Stimulated activated naive CD8-positive, alpha-beta T cell treated with anti-CD3 and anti-CD28 coated beads, Interleukin-15, Interleukin-2, amounts not matched to agents 100 ng/mL and 50 ng/mL, for 24 hours (primary cell): ENCODE data around the gene SIK1.
"Not testable (repeated sequence)": the region's sequence is repeated elsewhere in the genome, so short reads cannot be mapped to it uniquely, and the experiment has no call there.

Experiments
- H3K27ac Mint-ChIP-seq: one replicate; pipeline ENCODE4 v1.8.0; 2021; ENCODE audit warnings: mild to moderate bottlenecking, mixed read lengths
- H3K27me3 Mint-ChIP-seq: one replicate; pipeline ENCODE4 v1.8.0; 2021; ENCODE audit warnings: mixed read lengths
- H3K36me3 Mint-ChIP-seq: one replicate; pipeline ENCODE4 v1.8.0; 2021; ENCODE audit warnings: low read depth, mixed read lengths
- H3K4me1 Mint-ChIP-seq: one replicate; pipeline ENCODE4 v1.8.0; 2021; ENCODE audit warnings: low read depth, mixed read lengths
- H3K4me3 Mint-ChIP-seq: one replicate; pipeline ENCODE4 v1.8.0; 2021; ENCODE audit warnings: mild to moderate bottlenecking, mixed read lengths
- H3K9me3 Mint-ChIP-seq: one replicate; pipeline ENCODE4 v1.8.0; 2021; ENCODE audit warnings: mixed read lengths

The SIK1 gene

GRCh38 chr21:43447353-43447977 lies 20.5 kb upstream of the SIK1 start:
- H3K27me3 Mint-ChIP-seq, H3K4me1 Mint-ChIP-seq, H3K9me3 Mint-ChIP-seq, H3K27ac Mint-ChIP-seq, H3K4me3 Mint-ChIP-seq, H3K36me3 Mint-ChIP-seq: not testable (repeated sequence)

- not testable (repeated sequence) for H3K4me1 Mint-ChIP-seq, H3K27ac Mint-ChIP-seq, H3K36me3 Mint-ChIP-seq, H3K4me3 Mint-ChIP-seq, H3K9me3 Mint-ChIP-seq, H3K27me3 Mint-ChIP-seq
Observed at GRCh38 chr21:43446277-43446932, 19.5 kb upstream of the SIK1 start.

GRCh38 chr21:43444524-43444923 lies 17.6 kb upstream of the SIK1 start:
- not testable (repeated sequence) for H3K4me1 Mint-ChIP-seq, H3K4me3 Mint-ChIP-seq, H3K27ac Mint-ChIP-seq, H3K27me3 Mint-ChIP-seq, H3K9me3 Mint-ChIP-seq, H3K36me3 Mint-ChIP-seq

GRCh38 chr21:43442571-43442970 lies 15.6 kb upstream of the SIK1 start:
- H3K27me3 Mint-ChIP-seq, H3K27ac Mint-ChIP-seq, H3K36me3 Mint-ChIP-seq, H3K9me3 Mint-ChIP-seq, H3K4me3 Mint-ChIP-seq, H3K4me1 Mint-ChIP-seq: not testable (repeated sequence)

- H3K27me3 Mint-ChIP-seq, H3K4me1 Mint-ChIP-seq, H3K27ac Mint-ChIP-seq, H3K36me3 Mint-ChIP-seq, H3K4me3 Mint-ChIP-seq, H3K9me3 Mint-ChIP-seq: not testable (repeated sequence)
Observed at GRCh38 chr21:43440835-43441727, 14.2 kb upstream of the SIK1 start.

- not testable (repeated sequence) for H3K4me1 Mint-ChIP-seq, H3K9me3 Mint-ChIP-seq, H3K4me3 Mint-ChIP-seq, H3K27ac Mint-ChIP-seq, H3K27me3 Mint-ChIP-seq, H3K36me3 Mint-ChIP-seq
Observed at GRCh38 chr21:43439316-43440075, 12.6 kb upstream of the SIK1 start.

GRCh38 chr21:43436272-43436671 lies 9.3 kb upstream of the SIK1 start:
- H3K27ac Mint-ChIP-seq, H3K4me3 Mint-ChIP-seq, H3K9me3 Mint-ChIP-seq, H3K36me3 Mint-ChIP-seq, H3K27me3 Mint-ChIP-seq, H3K4me1 Mint-ChIP-seq: not testable (repeated sequence)

GRCh38 chr21:43433340-43434136 lies 6.6 kb upstream of the SIK1 start:
- H3K4me3 Mint-ChIP-seq, H3K4me1 Mint-ChIP-seq, H3K27ac Mint-ChIP-seq, H3K36me3 Mint-ChIP-seq, H3K9me3 Mint-ChIP-seq, H3K27me3 Mint-ChIP-seq: not testable (repeated sequence)

GRCh38 chr21:43430830-43431416 lies 4.0 kb upstream of the SIK1 start:
- H3K9me3 Mint-ChIP-seq, H3K27ac Mint-ChIP-seq, H3K36me3 Mint-ChIP-seq, H3K4me3 Mint-ChIP-seq, H3K4me1 Mint-ChIP-seq, H3K27me3 Mint-ChIP-seq: not testable (repeated sequence)

- H3K27ac Mint-ChIP-seq, result not testable (repeated sequence)
Observed at GRCh38 chr21:43428964-43429363, 2.0 kb upstream of the SIK1 start.

GRCh38 chr21:43427242-43427559 lies 270 bp upstream of the SIK1 start:
- H3K27me3 Mint-ChIP-seq, H3K27ac Mint-ChIP-seq, H3K4me1 Mint-ChIP-seq, H3K36me3 Mint-ChIP-seq, H3K4me3 Mint-ChIP-seq, H3K9me3 Mint-ChIP-seq: not testable (repeated sequence)

More at GRCh38 chr21:43428964-43429363, 2.0 kb upstream of the SIK1 start:
- not testable (repeated sequence) for H3K4me3 Mint-ChIP-seq, H3K36me3 Mint-ChIP-seq, H3K9me3 Mint-ChIP-seq, H3K27me3 Mint-ChIP-seq, H3K4me1 Mint-ChIP-seq

GRCh38 chr21:43426004-43426403 lies 927 bp downstream of the SIK1 start:
- H3K27ac Mint-ChIP-seq, H3K9me3 Mint-ChIP-seq, H3K4me1 Mint-ChIP-seq, H3K4me3 Mint-ChIP-seq, H3K36me3 Mint-ChIP-seq, H3K27me3 Mint-ChIP-seq: not testable (repeated sequence)

- not testable (repeated sequence) for H3K4me3 Mint-ChIP-seq, H3K36me3 Mint-ChIP-seq, H3K4me1 Mint-ChIP-seq, H3K27me3 Mint-ChIP-seq, H3K27ac Mint-ChIP-seq, H3K9me3 Mint-ChIP-seq
Observed at GRCh38 chr21:43419475-43419874, 7.5 kb downstream of the SIK1 start.

- not testable (repeated sequence) for H3K9me3 Mint-ChIP-seq, H3K36me3 Mint-ChIP-seq, H3K27me3 Mint-ChIP-seq, H3K4me1 Mint-ChIP-seq, H3K4me3 Mint-ChIP-seq, H3K27ac Mint-ChIP-seq
Observed at GRCh38 chr21:43414576-43414975, 12.4 kb downstream of the SIK1 start.
